WERI-Rb-1 (cell line): ENCODE measurements around the gene GRIK3.

Experiments
- DNase-seq: peaks from one replicate; pipeline ENCODE4 v3.0.0-alpha.2; 2020
- H3K27ac ChIP-seq: fragments of 250-450 bp; sonication (Bioruptor Pico); 2 replicates; pipeline ENCODE4 v1.5.1; 2020; ENCODE audit warnings: mild to moderate bottlenecking, moderate library complexity
- H3K27me3 ChIP-seq: fragments of 250-450 bp; sonication (Bioruptor Pico); 2 replicates; pipeline ENCODE4 v1.5.1; 2021; ENCODE audit warnings: mild to moderate bottlenecking, low read depth, moderate library complexity; ENCODE audit not compliant: insufficient read depth, severe bottlenecking
- H3K36me3 ChIP-seq: fragments of 250-450 bp; sonication (Bioruptor Pico); 2 replicates; pipeline ENCODE4 v1.5.1; 2020; ENCODE audit warnings: mild to moderate bottlenecking, moderate library complexity
- H3K4me3 ChIP-seq: 2 replicates; pipeline ENCODE4 v1.5.1; 2011; ENCODE audit warnings: low read depth, mild to moderate bottlenecking, control low read depth, low read length
- H3K9me3 ChIP-seq: fragments of 250-450 bp; sonication (Bioruptor Pico); 2 replicates; pipeline ENCODE4 v1.5.1; 2021; ENCODE audit warnings: mild to moderate bottlenecking, moderate library complexity; ENCODE audit not compliant: severe bottlenecking
- CTCF ChIP-seq: IDR thresholded peaks from 2 replicates; pipeline ENCODE4 v1.5.1; 2011; ENCODE audit warnings: low read depth, mild to moderate bottlenecking, control low read depth, inconsistent platforms, low read length

The GRIK3 gene

GRCh38 chr1:37020653-37021277 lies 13.6 kb downstream of the GRIK3 start:
- Histone ChIP-seq H3K27me3 (no peaks in the 10 kb centered on the region), H3K36me3 (peaks cover 36% of the 10 kb centered on the region), H3K9me3 (no peaks in the 10 kb centered on the region), H3K4me3 (no peak overlapping the region), H3K27ac (no peak overlapping the region)
- DNase-seq: no peak
- TF ChIP-seq CTCF: no peak

- peaks cover 49% of the 10 kb centered on the region for H3K36me3 ChIP-seq
- no peak for TF ChIP-seq CTCF
- no peak overlapping the region; the same call in 1 of the 2 replicates for H3K27ac ChIP-seq
- H3K4me3 ChIP-seq: no peak overlapping the region
- no peaks in the 10 kb centered on the region for H3K27me3 ChIP-seq
- no peak for DNase-seq
- no peaks in the 10 kb centered on the region for H3K9me3 ChIP-seq
Measured at GRCh38 chr1:37018510-37018909, 15.8 kb downstream of the GRIK3 start.

- H3K36me3 ChIP-seq: peaks cover 57% of the 10 kb centered on the region
- H3K9me3 ChIP-seq: no peaks in the 10 kb centered on the region
- no peaks in the 10 kb centered on the region for H3K27me3 ChIP-seq
- no peak for DNase-seq
- H3K4me3 ChIP-seq: no peak overlapping the region
- peak; percentile 58 for TF ChIP-seq CTCF
- H3K27ac ChIP-seq: no peak overlapping the region; the same call in 1 of the 2 replicates
Measured at GRCh38 chr1:37017720-37018119, 16.6 kb downstream of the GRIK3 start.

- Histone ChIP-seq H3K9me3 (no peaks in the 10 kb centered on the region), H3K27me3 (no peaks in the 10 kb centered on the region), H3K36me3 (peaks cover 60% of the 10 kb centered on the region), H3K27ac (no peak overlapping the region), H3K4me3 (no peak overlapping the region)
- no peak for TF ChIP-seq CTCF
- no peak for DNase-seq
Measured at GRCh38 chr1:37016121-37016520, 18.2 kb downstream of the GRIK3 start.

- TF ChIP-seq CTCF: no peak
Measured at GRCh38 chr1:37015713-37016112, 18.6 kb downstream of the GRIK3 start.

GRCh38 chr1:37012226-37012625 lies 22.1 kb downstream of the GRIK3 start:
- Histone ChIP-seq H3K9me3 (no peaks in the 10 kb centered on the region), H3K4me3 (no peak overlapping the region)

More at GRCh38 chr1:37015713-37016112, 18.6 kb downstream of the GRIK3 start:
- no peak for DNase-seq
- no peaks in the 10 kb centered on the region for H3K27me3 ChIP-seq
- H3K36me3 ChIP-seq: peaks cover 60% of the 10 kb centered on the region
- H3K9me3 ChIP-seq: no peaks in the 10 kb centered on the region
- peak overlapping the region; percentile 51 for H3K27ac ChIP-seq
- no peak overlapping the region for H3K4me3 ChIP-seq

More at GRCh38 chr1:37012226-37012625, 22.1 kb downstream of the GRIK3 start:
- Histone ChIP-seq H3K36me3 (peaks cover 66% of the 10 kb centered on the region), H3K27ac (no peak overlapping the region), H3K27me3 (no peaks in the 10 kb centered on the region)
- no peak for DNase-seq
- TF ChIP-seq CTCF: no peak
